ENCODE measurements around the gene MRLN.
A peak's percentile ranks its signal among the peaks of the same experiment; 100 is the strongest.

Gene MRLN

GRCh38 chr10:59719374-59719773, 33.9 kb downstream of the MRLN start:
- no peaks in the 10 kb centered on the region for H3K27me3 ChIP-seq (ENCODE audit: insufficient read depth, low read length)
- no peak overlapping the region for H3K27ac ChIP-seq (ENCODE audit: low read length)
- H3K36me3 ChIP-seq (ENCODE audit: insufficient read depth, low read depth, low read length): no peaks in the 10 kb centered on the region

GRCh38 chr10:59718257-59718656, 35.0 kb downstream of the MRLN start:
- H3K36me3 ChIP-seq (ENCODE audit: insufficient read depth, low read depth, low read length): no peaks in the 10 kb centered on the region
- no peaks in the 10 kb centered on the region for H3K4me1 ChIP-seq (ENCODE audit: insufficient read depth, low read length)
- H3K9me3 ChIP-seq (ENCODE audit: insufficient read depth, low read depth, low read length): peaks cover 6% of the 10 kb centered on the region
- H3K4me3 ChIP-seq (ENCODE audit: low read length): no peak overlapping the region
- H3K27ac ChIP-seq (ENCODE audit: low read length): no peak overlapping the region
- H3K27me3 ChIP-seq (ENCODE audit: insufficient read depth, low read length): no peaks in the 10 kb centered on the region
- H3K9ac ChIP-seq (ENCODE audit: low read depth, low read length): no peak overlapping the region

More at GRCh38 chr10:59719374-59719773, 33.9 kb downstream of the MRLN start:
- no peak overlapping the region for H3K4me3 ChIP-seq (ENCODE audit: low read length)
- peaks cover 6% of the 10 kb centered on the region for H3K9me3 ChIP-seq (ENCODE audit: insufficient read depth, low read depth, low read length)
- H3K4me1 ChIP-seq (ENCODE audit: insufficient read depth, low read length): no peaks in the 10 kb centered on the region
- no peak overlapping the region for H3K9ac ChIP-seq (ENCODE audit: low read depth, low read length)

GRCh38 chr10:59713196-59713821, 39.9 kb downstream of the MRLN start:
- H3K27ac ChIP-seq (ENCODE audit: low read length): no peak overlapping the region

GRCh38 chr10:59711871-59712494, 41.3 kb downstream of the MRLN start:
- Histone ChIP-seq H3K9me3 (ENCODE audit: insufficient read depth, low read depth, low read length) (no peaks in the 10 kb centered on the region), H3K36me3 (ENCODE audit: insufficient read depth, low read depth, low read length) (no peaks in the 10 kb centered on the region), H3K4me1 (ENCODE audit: insufficient read depth, low read length) (peaks cover 9% of the 10 kb centered on the region; the same call in 1 of the 2 replicates), H3K4me3 (ENCODE audit: low read length) (no peak overlapping the region), H3K27ac (ENCODE audit: low read length) (no peak overlapping the region), H3K27me3 (ENCODE audit: insufficient read depth, low read length) (peaks cover 39% of the 10 kb centered on the region), H3K9ac (ENCODE audit: low read depth, low read length) (no peak overlapping the region)

More at GRCh38 chr10:59713196-59713821, 39.9 kb downstream of the MRLN start:
- Histone ChIP-seq H3K9ac (ENCODE audit: low read depth, low read length) (no peak overlapping the region), H3K36me3 (ENCODE audit: insufficient read depth, low read depth, low read length) (no peaks in the 10 kb centered on the region), H3K4me1 (ENCODE audit: insufficient read depth, low read length) (peaks cover 1% of the 10 kb centered on the region; the same call in 1 of the 2 replicates), H3K9me3 (ENCODE audit: insufficient read depth, low read depth, low read length) (no peaks in the 10 kb centered on the region), H3K4me3 (ENCODE audit: low read length) (no peak overlapping the region), H3K27me3 (ENCODE audit: insufficient read depth, low read length) (peaks cover 30% of the 10 kb centered on the region)

GRCh38 chr10:59709395-59710125, 43.7 kb downstream of the MRLN start, which contains the start of gene SLC16A9:
Gene SLC16A9, minus strand, starts transcription at chr10:59709850. Its CDS starts 25,559 bp downstream, at chr10:59684291.
- H3K36me3 ChIP-seq (ENCODE audit: insufficient read depth, low read depth, low read length): peaks cover 3% of the 10 kb centered on the region; the same call in 1 of the 2 replicates
- H3K4me1 ChIP-seq (ENCODE audit: insufficient read depth, low read length): peaks cover 13% of the 10 kb centered on the region; the same call in 1 of the 2 replicates
- peak within 1 kb of the TSS; percentile 84 for H3K4me3 ChIP-seq (ENCODE audit: low read length)
- H3K27me3 ChIP-seq (ENCODE audit: insufficient read depth, low read length): peaks cover 39% of the 10 kb centered on the region
- peak within 1 kb of the TSS; percentile 85 for H3K9ac ChIP-seq (ENCODE audit: low read depth, low read length)
- H3K9me3 ChIP-seq (ENCODE audit: insufficient read depth, low read depth, low read length): no peaks in the 10 kb centered on the region
- H3K27ac ChIP-seq (ENCODE audit: low read length): no peak within 1 kb of the TSS

- peaks cover 8% of the 10 kb centered on the region for H3K36me3 ChIP-seq (ENCODE audit: insufficient read depth, low read depth, low read length)
- H3K27me3 ChIP-seq (ENCODE audit: insufficient read depth, low read length): peaks cover 39% of the 10 kb centered on the region
- H3K4me1 ChIP-seq (ENCODE audit: insufficient read depth, low read length): peaks cover 13% of the 10 kb centered on the region; the same call in 1 of the 2 replicates
- no peak overlapping the region for H3K27ac ChIP-seq (ENCODE audit: low read length)
- peak overlapping the region; percentile 84 for H3K4me3 ChIP-seq (ENCODE audit: low read length)
- no peaks in the 10 kb centered on the region for H3K9me3 ChIP-seq (ENCODE audit: insufficient read depth, low read depth, low read length)
- H3K9ac ChIP-seq (ENCODE audit: low read depth, low read length): peak overlapping the region; percentile 85
Measured at GRCh38 chr10:59708816-59709394, 44.4 kb downstream of the MRLN start.

- Histone ChIP-seq H3K9me3 (ENCODE audit: insufficient read depth, low read depth, low read length) (no peaks in the 10 kb centered on the region), H3K27me3 (ENCODE audit: insufficient read depth, low read length) (peaks cover 38% of the 10 kb centered on the region), H3K4me1 (ENCODE audit: insufficient read depth, low read length) (peaks cover 13% of the 10 kb centered on the region; the same call in 1 of the 2 replicates), H3K4me3 (ENCODE audit: low read length) (no peak overlapping the region), H3K27ac (ENCODE audit: low read length) (no peak overlapping the region), H3K36me3 (ENCODE audit: insufficient read depth, low read depth, low read length) (peaks cover 8% of the 10 kb centered on the region), H3K9ac (ENCODE audit: low read depth, low read length) (no peak overlapping the region)
Measured at GRCh38 chr10:59706851-59707797, 46.1 kb downstream of the MRLN start.

GRCh38 chr10:59705931-59706330, 47.3 kb downstream of the MRLN start:
- H3K36me3 ChIP-seq (ENCODE audit: insufficient read depth, low read depth, low read length): peaks cover 8% of the 10 kb centered on the region
- H3K9me3 ChIP-seq (ENCODE audit: insufficient read depth, low read depth, low read length): no peaks in the 10 kb centered on the region
- no peak overlapping the region for H3K27ac ChIP-seq (ENCODE audit: low read length)
- H3K9ac ChIP-seq (ENCODE audit: low read depth, low read length): no peak overlapping the region
- peaks cover 26% of the 10 kb centered on the region for H3K27me3 ChIP-seq (ENCODE audit: insufficient read depth, low read length)
- peaks cover 13% of the 10 kb centered on the region; the same call in 1 of the 2 replicates for H3K4me1 ChIP-seq (ENCODE audit: insufficient read depth, low read length)
- no peak overlapping the region for H3K4me3 ChIP-seq (ENCODE audit: low read length)

GRCh38 chr10:59704630-59705029, 48.6 kb downstream of the MRLN start:
- peaks cover 18% of the 10 kb centered on the region for H3K4me1 ChIP-seq (ENCODE audit: insufficient read depth, low read length)

GRCh38 chr10:59702347-59702746, 50.9 kb downstream of the MRLN start:
- Histone ChIP-seq H3K4me3 (ENCODE audit: low read length) (no peak overlapping the region), H3K4me1 (ENCODE audit: insufficient read depth, low read length) (peaks cover 9% of the 10 kb centered on the region), H3K9me3 (ENCODE audit: insufficient read depth, low read depth, low read length) (no peaks in the 10 kb centered on the region), H3K27me3 (ENCODE audit: insufficient read depth, low read length) (no peaks in the 10 kb centered on the region), H3K9ac (ENCODE audit: low read depth, low read length) (no peak overlapping the region), H3K27ac (ENCODE audit: low read length) (no peak overlapping the region), H3K36me3 (ENCODE audit: insufficient read depth, low read depth, low read length) (peaks cover 14% of the 10 kb centered on the region)

More at GRCh38 chr10:59704630-59705029, 48.6 kb downstream of the MRLN start:
- no peak overlapping the region; the same call in 1 of the 2 replicates for H3K9ac ChIP-seq (ENCODE audit: low read depth, low read length)
- H3K4me3 ChIP-seq (ENCODE audit: low read length): no peak overlapping the region
- H3K27ac ChIP-seq (ENCODE audit: low read length): no peak overlapping the region
- H3K27me3 ChIP-seq (ENCODE audit: insufficient read depth, low read length): peaks cover 15% of the 10 kb centered on the region
- H3K36me3 ChIP-seq (ENCODE audit: insufficient read depth, low read depth, low read length): peaks cover 8% of the 10 kb centered on the region
- H3K9me3 ChIP-seq (ENCODE audit: insufficient read depth, low read depth, low read length): no peaks in the 10 kb centered on the region

Measured in iPS-20b (cell line).